ENCODE data around the gene TMEM167B. TPM values are rescaled to one million over a fixed set of nuclear protein-coding genes. Genes with fewer than 3 reads are reported as not detected.

Gene TMEM167B
- total and polyA plus RNA-seq, 2 experiments from 2014 or later: 27.7 to 35.6 TPM

- Histone ChIP-seq H3K9me2 (ENCODE audit: insufficient read depth) (no peaks in the 10 kb centered on the region), H3K4me3 (no peak overlapping the region), H4K20me1 (ENCODE audit: insufficient read depth) (no peaks in the 10 kb centered on the region), H2AFZ (no peak overlapping the region), H3K27me3 (replicated peaks; ENCODE audit: insufficient read depth) (no peaks in the 10 kb centered on the region), H3K9me3 (ENCODE audit: low read depth) (no peaks in the 10 kb centered on the region), H3K9ac (no peak overlapping the region), H3K27ac (no peak overlapping the region), H3F3A (ENCODE audit: insufficient read depth) (no peaks in the 10 kb centered on the region), H3K4me1 (ENCODE audit: insufficient read depth) (peaks cover 4% of the 10 kb centered on the region; the same call in 1 of the 2 replicates), H3K36me3 (ENCODE audit: low read depth) (no peaks in the 10 kb centered on the region), H3K79me2 (ENCODE audit: insufficient read depth) (no peaks in the 10 kb centered on the region), H3K4me2 (ENCODE audit: unreplicated experiment) (no peak overlapping the region)
- TF ChIP-seq EZH2phosphoT487 (IDR thresholded peaks at IDR 0.05; ENCODE audit: insufficient read depth, low read depth): no peak
- TF ChIP-seq EZH2 (IDR thresholded peaks at IDR 0.05; ENCODE audit: insufficient read depth, poor library complexity, severe bottlenecking): no peak
- WGBS, 2 experiments (ENCODE audit: low coverage in 1 of 2, low lambda C conversion rate in 2 of 2, missing lambda C conversion rate in 2 of 2): 98 to 100% methylated on average over 2 of the region's 2 CpGs
- no peak for DNase-seq
- in situ Hi-C loops (cut with MboI): no loop called here
Observed at GRCh38 chr1:109115685-109116084, 25.1 kb downstream of the TMEM167B start.

- H3K27ac ChIP-seq: no peak overlapping the region
- in situ Hi-C loops (cut with MboI): no loop called here
- no peak overlapping the region for H2AFZ ChIP-seq
- no peaks in the 10 kb centered on the region for H3F3A ChIP-seq (ENCODE audit: insufficient read depth)
- no peaks in the 10 kb centered on the region for H3K36me3 ChIP-seq (ENCODE audit: low read depth)
- WGBS, 2 experiments (ENCODE audit: low coverage in 1 of 2, low lambda C conversion rate in 2 of 2, missing lambda C conversion rate in 2 of 2): 88 to 100% methylated on average over 1 of the region's 1 CpG
- TF ChIP-seq EZH2 (IDR thresholded peaks at IDR 0.05; ENCODE audit: insufficient read depth, poor library complexity, severe bottlenecking) (no peak), EZH2phosphoT487 (IDR thresholded peaks at IDR 0.05; ENCODE audit: insufficient read depth, low read depth) (no peak)
- no peaks in the 10 kb centered on the region for H3K27me3 ChIP-seq (replicated peaks; ENCODE audit: insufficient read depth)
- H3K79me2 ChIP-seq (ENCODE audit: insufficient read depth): no peaks in the 10 kb centered on the region
- no peaks in the 10 kb centered on the region for H3K9me2 ChIP-seq (ENCODE audit: insufficient read depth)
- no peak for DNase-seq
- H3K9ac ChIP-seq: no peak overlapping the region
- no peak overlapping the region for H3K4me3 ChIP-seq
- no peak overlapping the region for H3K4me2 ChIP-seq (ENCODE audit: unreplicated experiment)
- H3K9me3 ChIP-seq (ENCODE audit: low read depth): no peaks in the 10 kb centered on the region
- no peaks in the 10 kb centered on the region for H4K20me1 ChIP-seq (ENCODE audit: insufficient read depth)
- peaks cover 4% of the 10 kb centered on the region; the same call in 1 of the 2 replicates for H3K4me1 ChIP-seq (ENCODE audit: insufficient read depth)
Observed at GRCh38 chr1:109116286-109116685, 25.7 kb downstream of the TMEM167B start.

- Histone ChIP-seq H3K9ac (no peak overlapping the region), H3K9me2 (ENCODE audit: insufficient read depth) (no peaks in the 10 kb centered on the region), H3K27me3 (replicated peaks; ENCODE audit: insufficient read depth) (no peaks in the 10 kb centered on the region), H3K36me3 (ENCODE audit: low read depth) (no peaks in the 10 kb centered on the region), H3K4me2 (ENCODE audit: unreplicated experiment) (no peak overlapping the region), H2AFZ (no peak overlapping the region), H3F3A (ENCODE audit: insufficient read depth) (no peaks in the 10 kb centered on the region), H3K9me3 (ENCODE audit: low read depth) (no peaks in the 10 kb centered on the region), H3K4me1 (ENCODE audit: insufficient read depth) (no peaks in the 10 kb centered on the region), H3K27ac (no peak overlapping the region), H4K20me1 (ENCODE audit: insufficient read depth) (no peaks in the 10 kb centered on the region), H3K79me2 (ENCODE audit: insufficient read depth) (no peaks in the 10 kb centered on the region), H3K4me3 (no peak overlapping the region)
- DNase-seq: no peak
- TF ChIP-seq EZH2 (IDR thresholded peaks at IDR 0.05; ENCODE audit: insufficient read depth, poor library complexity, severe bottlenecking) (no peak), EZH2phosphoT487 (IDR thresholded peaks at IDR 0.05; ENCODE audit: insufficient read depth, low read depth) (no peak)
- in situ Hi-C loops (cut with MboI): no loop called here
- 80 to 87% methylated on average over 2 to 3 of the region's 3 CpGs for WGBS, 2 experiments (ENCODE audit: low coverage in 1 of 2, low lambda C conversion rate in 2 of 2, missing lambda C conversion rate in 2 of 2)
Observed at GRCh38 chr1:109118089-109118488, 27.5 kb downstream of the TMEM167B start.

- H3K4me1 ChIP-seq (ENCODE audit: insufficient read depth): no peaks in the 10 kb centered on the region
- 80 to 84% methylated on average over 5 of the region's 5 CpGs for WGBS, 2 experiments (ENCODE audit: low coverage in 1 of 2, low lambda C conversion rate in 2 of 2, missing lambda C conversion rate in 2 of 2)
Observed at GRCh38 chr1:109120356-109120755, 29.8 kb downstream of the TMEM167B start.

GRCh38 chr1:109131059-109131458 lies 40.5 kb downstream of the TMEM167B start:
- H3F3A ChIP-seq (ENCODE audit: insufficient read depth): no peaks in the 10 kb centered on the region
- no peak overlapping the region for H3K27ac ChIP-seq
- in situ Hi-C loops (cut with MboI): no loop called here
- no peak overlapping the region for H2AFZ ChIP-seq
- no peak overlapping the region for H3K9ac ChIP-seq
- H3K9me3 ChIP-seq (ENCODE audit: low read depth): no peaks in the 10 kb centered on the region
- no peaks in the 10 kb centered on the region for H3K27me3 ChIP-seq (replicated peaks; ENCODE audit: insufficient read depth)
- TF ChIP-seq EZH2phosphoT487 (IDR thresholded peaks at IDR 0.05; ENCODE audit: insufficient read depth, low read depth): no peak
- no peak for TF ChIP-seq EZH2 (IDR thresholded peaks at IDR 0.05; ENCODE audit: insufficient read depth, poor library complexity, severe bottlenecking)
- WGBS, 2 experiments (ENCODE audit: low coverage in 1 of 2, low lambda C conversion rate in 2 of 2, missing lambda C conversion rate in 2 of 2): 93 to 94% methylated on average over 2 of the region's 2 CpGs
- no peak overlapping the region for H3K4me2 ChIP-seq (ENCODE audit: unreplicated experiment)
- H3K4me3 ChIP-seq: no peak overlapping the region
- H3K4me1 ChIP-seq (ENCODE audit: insufficient read depth): 0 out of 2 replicates have a peak, but pooled peaks cover 4% of the 10 kb centered on the region
- no peak for DNase-seq
- H3K79me2 ChIP-seq (ENCODE audit: insufficient read depth): no peaks in the 10 kb centered on the region
- H3K9me2 ChIP-seq (ENCODE audit: insufficient read depth): no peaks in the 10 kb centered on the region
- H4K20me1 ChIP-seq (ENCODE audit: insufficient read depth): no peaks in the 10 kb centered on the region
- no peaks in the 10 kb centered on the region for H3K36me3 ChIP-seq (ENCODE audit: low read depth)

More at GRCh38 chr1:109120356-109120755, 29.8 kb downstream of the TMEM167B start:
- Histone ChIP-seq H3K9ac (no peak overlapping the region), H3K27me3 (replicated peaks; ENCODE audit: insufficient read depth) (no peaks in the 10 kb centered on the region), H3K9me3 (ENCODE audit: low read depth) (no peaks in the 10 kb centered on the region), H3K9me2 (ENCODE audit: insufficient read depth) (no peaks in the 10 kb centered on the region), H3F3A (ENCODE audit: insufficient read depth) (no peaks in the 10 kb centered on the region), H3K4me2 (ENCODE audit: unreplicated experiment) (no peak overlapping the region), H3K27ac (no peak overlapping the region), H3K36me3 (ENCODE audit: low read depth) (no peaks in the 10 kb centered on the region), H3K4me3 (no peak overlapping the region), H4K20me1 (ENCODE audit: insufficient read depth) (no peaks in the 10 kb centered on the region), H2AFZ (no peak overlapping the region), H3K79me2 (ENCODE audit: insufficient read depth) (no peaks in the 10 kb centered on the region)
- in situ Hi-C loops (cut with MboI): no loop called here
- no peak for TF ChIP-seq EZH2 (IDR thresholded peaks at IDR 0.05; ENCODE audit: insufficient read depth, poor library complexity, severe bottlenecking)
- TF ChIP-seq EZH2phosphoT487 (IDR thresholded peaks at IDR 0.05; ENCODE audit: insufficient read depth, low read depth): no peak
- DNase-seq: no peak

All from GM23248 (cell line).